GM18519 (cell line): Measurements from ENCODE around the gene DPF1.

Experiments used
- ATAC-seq: cut with Tn5 transposase; IDR thresholded peaks from one replicate; pipeline ENCODE4 v1.9.1; 2021; ENCODE audit warnings: mild to moderate bottlenecking, moderate library complexity; ENCODE audit not compliant: unreplicated experiment, low FRiP score

Gene DPF1

DNA sequence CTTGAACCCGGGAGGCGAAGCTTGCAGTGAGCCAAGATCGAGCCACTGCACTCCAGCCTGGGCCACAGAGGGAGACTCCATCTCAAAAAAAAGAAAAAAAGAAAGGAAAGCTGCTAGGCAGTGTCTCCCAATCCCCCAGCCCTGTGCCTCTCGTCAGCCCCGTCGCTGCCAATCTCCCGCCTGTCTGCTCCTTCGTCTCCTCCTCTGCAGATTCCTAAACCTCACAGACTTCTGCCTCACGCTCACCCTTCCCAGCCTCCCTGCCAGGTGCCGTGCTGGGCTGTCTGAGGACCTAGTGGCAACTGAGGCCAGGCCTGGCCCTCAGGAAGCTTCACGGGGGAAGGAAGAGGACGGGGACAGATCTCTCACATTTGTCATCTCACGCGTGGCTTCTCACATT, 21.5 kb downstream of the DPF1 start:
- no peak for ATAC-seq

DNA sequence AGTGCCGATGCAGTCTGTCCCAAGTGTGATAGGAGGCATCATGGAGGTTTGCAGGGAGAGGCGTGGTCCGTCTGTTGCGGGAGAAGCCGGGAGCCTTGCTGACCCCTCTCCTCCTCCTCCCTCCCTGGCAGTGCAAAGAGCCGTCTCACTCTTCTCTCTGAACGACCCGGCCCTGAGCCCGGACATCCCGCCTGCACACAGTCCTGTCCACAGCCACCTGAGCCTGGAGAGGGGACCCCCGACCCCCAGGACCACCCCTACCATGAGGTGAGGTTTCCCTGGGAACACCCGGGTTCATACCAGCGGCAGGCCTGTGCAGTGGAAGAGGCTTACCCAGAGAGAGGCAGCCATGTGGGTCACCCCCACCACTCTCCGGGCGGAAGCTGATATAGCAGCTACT, 22.3 kb downstream of the DPF1 start:
- no peak for ATAC-seq

DNA sequence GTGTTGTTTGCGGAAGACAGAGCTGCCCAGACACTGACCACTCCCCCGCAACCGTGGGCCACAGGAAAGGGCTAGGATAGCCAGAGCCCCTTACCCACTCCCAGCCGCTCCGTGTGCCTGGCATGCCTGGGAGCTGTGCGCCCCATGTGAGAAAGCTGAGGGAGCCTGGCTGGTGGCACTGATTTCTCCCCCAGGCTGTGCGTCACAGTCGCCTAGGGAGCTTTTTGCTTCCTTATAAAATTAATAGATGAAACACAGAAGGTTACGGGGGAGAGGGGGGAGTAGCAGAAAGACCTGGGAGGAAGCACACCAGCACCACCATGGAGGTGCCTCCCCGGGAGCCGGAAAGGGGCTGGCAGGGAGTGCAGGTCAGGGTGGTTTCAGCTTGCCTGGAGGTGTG, 24.7 kb downstream of the DPF1 start:
- ATAC-seq: no peak

DNA sequence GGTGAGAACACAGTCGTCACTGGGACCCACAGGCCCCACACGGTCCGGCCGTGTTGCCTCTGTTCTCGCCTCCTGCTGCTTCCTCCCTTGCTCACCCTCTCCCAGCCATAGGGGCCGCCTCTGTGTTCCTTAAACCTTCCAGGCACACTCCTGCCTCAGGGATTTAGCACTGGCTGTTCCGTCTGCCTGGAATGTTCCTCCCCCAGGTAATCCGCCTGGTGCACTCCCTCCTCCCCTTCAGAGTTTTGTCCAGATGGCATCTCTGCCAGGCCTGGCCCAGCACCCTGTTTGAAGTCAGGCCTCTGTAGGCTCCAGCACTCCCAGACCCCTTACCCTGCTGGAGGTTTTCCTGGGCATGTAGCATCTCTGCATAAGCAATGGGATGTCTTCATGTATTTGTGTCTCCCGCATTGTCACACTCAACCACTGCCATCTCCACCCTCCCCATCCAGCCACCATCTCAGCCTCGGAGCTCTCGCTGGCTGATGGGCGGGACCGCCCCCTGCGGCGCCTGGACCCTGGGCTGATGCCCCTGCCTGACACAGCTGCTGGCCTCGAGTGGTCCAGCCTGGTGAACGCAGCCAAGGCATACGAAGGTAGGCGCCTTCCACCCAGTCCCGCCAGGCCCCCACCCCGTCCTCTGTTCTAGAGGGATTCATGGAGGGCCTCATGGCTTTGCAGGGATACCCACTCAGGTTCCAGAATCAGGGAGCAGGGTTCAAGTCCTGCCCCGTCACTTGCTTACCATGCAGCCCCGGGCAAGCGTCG, 25.9 kb downstream of the DPF1 start:
- no peak for ATAC-seq

DNA sequence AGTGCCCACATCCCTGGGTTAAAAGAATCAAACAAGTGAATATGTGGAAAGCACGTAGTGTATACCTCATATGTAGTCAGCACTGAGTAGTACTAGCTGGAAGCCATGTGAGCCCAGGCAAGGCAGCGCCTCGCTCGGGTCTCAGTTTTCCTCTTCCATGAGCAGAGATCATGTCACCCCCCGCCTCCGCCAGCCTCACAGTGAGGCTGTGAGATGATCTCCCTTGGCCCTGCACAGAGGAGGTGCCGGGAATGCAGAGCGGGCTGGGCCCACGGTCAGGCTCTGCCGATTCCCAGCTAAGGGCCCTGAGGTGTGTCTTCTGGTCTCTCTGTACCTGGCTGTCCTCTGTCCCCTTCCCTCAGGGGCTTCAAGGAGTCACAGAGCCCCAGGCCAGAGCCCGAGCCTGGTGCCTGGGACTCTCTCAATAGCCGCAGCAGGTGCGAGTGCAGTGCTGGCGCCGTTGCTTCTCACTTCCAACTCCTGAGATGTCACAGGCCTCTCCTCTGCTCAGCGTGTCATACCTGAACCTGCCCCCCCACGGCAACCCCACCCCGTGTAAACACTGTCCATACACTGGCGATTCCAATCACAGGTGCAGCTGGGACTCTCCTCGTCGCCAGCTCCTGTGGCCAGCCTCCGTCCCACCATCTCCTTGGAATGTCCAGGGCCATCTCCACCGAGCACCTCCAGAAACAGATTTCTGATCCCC, 26.9 kb downstream of the DPF1 start:
- no peak for ATAC-seq

DNA sequence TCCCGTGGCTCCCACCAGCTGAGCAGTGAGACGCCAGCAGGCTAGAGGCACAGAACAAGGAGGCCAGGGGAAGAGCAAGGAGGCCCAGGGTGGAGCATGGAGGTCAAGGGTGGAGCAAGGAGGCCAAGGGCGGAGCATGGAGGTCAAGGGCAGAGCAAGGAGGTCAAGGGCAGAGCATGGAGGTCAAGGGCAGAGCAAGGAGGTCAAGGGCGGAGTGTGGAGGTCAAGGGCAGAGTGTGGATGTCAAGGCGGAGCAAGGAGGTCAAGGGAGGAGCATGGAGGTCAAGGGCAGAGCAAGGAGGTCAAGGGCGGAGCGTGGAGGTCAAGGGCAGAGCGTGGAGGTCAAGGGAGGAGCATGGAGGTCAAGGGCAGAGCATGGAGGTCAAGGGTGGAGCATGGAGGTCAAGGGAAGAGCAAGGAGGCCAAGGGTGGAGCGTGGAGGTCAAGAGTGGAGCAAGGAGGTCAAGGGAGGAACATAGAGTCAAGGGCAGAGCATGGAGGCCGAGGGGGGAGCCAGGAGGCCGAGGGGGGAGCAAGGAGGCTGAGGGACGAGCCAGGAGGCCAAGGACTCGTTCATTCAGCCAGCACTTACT, 27.7 kb downstream of the DPF1 start:
- ATAC-seq: no peak

DNA sequence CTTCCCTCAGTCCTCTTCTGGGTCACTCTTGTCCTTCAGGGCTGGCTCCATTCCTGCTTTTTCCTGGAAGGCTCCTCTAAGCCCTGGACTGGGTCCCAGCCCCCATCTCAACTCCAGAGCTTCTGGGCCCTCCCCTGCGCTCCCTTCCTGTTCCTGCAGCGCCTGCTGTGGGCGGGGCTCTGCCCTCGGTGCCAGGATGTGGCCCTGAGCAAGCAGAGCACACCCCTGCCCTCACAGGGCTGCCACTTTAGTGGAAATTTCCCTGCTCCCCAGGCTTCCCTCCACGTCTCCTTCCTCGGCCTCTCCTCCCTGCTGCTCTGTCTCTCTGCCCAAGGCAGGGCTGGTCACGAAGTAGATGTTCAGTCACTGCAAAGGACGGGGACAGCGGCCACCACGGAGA, 28.8 kb downstream of the DPF1 start:
- ATAC-seq: no peak

DNA sequence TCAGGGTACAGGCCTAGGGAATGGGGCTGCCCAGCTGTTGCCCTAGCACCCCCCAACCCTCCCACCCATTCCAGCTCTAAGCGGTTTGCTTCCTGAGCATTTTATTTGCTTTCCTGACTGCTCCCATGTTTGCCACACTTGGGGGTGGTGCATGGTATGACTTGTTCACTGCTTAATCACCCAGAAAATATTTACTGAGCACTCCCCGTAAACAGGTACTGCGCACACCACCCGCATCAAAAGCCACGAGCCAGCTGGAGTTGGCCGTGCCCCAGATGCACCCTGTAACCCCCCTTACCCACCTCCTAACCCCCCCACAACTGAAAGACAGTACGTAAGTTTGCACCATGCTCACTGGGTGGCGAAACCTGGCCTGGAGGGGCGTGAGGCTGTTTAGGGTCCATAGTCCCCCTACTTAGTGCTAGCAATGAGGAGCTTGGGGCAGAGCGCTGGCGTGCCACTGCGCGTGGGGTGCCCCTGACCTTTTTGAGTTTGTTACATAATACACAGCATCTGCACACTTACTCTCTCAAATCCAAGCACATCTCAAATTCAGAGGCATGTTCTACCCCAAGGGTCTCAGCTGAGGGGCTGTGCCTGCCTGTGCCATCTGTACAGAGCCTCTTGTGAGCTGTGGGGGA, 29.8 kb downstream of the DPF1 start:
- no peak for ATAC-seq

DNA sequence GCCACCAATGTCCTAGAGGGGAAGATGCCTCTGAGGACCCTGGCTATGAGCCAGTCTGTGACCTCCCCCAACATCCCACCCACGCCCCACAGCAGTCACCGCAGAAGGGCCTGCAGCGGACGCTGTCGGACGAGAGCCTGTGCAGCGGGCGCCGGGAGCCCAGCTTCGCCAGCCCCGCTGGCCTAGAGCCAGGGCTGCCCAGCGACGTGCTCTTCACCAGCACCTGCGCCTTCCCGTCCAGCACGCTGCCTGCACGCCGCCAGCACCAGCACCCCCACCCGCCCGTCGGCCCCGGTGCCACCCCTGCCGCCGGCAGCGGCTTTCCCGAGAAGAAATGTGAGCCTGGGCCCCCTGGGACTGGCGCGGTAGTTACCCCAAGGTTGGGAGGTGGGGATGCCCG, 30.6 kb downstream of the DPF1 start:
- no peak for ATAC-seq

DNA sequence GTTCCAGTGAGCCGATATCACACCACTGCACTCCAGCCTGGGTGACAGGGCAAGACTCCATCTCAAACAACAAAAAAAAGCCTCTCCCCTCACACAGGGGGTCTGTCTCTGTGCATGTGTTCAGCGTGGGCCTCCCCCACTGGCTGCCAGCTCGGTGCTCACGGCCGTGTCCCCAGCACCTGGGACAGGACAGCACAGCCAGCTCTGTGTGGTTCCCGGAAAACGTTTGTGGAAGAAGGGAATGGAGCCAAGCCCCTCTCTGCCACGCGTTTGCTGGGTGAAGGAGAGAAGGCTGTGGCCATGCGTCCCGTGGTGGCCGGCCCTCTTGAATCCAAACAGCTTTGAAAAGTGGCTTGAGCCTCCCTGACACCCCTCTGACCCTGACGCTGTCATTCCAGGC, 32.3 kb downstream of the DPF1 start:
- no peak for ATAC-seq

DNA sequence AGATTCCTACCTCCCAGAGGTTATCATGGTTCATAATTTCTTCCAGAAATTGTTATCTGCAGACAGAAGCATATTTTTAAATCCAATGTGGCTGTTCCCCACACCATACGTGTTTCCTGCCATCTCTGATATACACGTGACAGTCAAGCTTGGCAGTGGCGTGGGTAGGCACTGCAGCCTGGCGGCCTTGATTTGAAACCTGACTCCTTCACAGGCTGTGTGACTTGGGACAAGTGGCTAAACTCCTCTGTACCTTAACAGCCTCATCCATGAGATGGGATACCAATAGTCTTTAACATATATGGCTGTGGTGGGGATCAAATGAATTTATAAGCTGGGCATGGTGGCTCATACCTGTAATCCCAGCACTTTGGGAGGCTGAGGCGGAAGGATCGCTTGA, 33.2 kb downstream of the DPF1 start:
- ATAC-seq: no peak

DNA sequence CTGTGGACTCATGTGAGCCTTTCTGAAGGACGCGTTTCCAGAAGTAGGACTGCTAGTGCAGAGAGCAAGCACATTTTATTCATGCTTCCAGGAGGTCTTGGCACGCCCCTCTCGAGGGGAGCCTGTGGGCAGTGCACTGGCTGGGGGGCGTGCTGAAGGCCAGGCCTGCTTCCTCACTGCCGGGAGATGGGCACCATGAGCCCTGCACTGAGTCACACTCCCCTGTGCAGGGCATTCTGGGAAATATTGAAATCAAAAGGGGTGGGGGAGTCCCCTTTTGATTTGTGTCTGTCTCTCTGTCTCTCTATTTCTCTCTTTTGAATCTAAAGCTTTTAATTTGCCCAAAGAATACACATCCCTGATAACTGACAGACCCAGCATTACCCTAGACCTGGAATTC, 34.0 kb downstream of the DPF1 start:
- no peak for ATAC-seq

DNA sequence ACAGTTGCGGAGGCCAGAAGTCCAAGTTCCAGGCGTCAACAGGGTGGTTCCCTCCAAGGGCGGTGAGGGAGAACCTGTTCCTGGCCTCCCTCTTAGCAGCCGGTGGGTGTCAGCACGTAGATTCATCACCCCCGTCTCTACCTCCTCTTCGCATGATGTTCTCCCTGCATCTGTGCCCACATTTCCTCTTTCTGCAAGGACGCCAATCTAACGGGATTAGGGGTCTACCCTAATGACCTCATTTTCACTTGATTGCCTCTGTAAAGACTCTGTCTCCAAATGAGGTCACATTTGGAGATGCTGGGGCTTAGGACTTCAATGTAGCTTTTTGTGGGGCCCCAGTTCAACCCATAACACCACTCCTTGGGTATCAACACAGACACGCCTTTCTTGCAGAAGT, 38.5 kb downstream of the DPF1 start:
- ATAC-seq: no peak

DNA sequence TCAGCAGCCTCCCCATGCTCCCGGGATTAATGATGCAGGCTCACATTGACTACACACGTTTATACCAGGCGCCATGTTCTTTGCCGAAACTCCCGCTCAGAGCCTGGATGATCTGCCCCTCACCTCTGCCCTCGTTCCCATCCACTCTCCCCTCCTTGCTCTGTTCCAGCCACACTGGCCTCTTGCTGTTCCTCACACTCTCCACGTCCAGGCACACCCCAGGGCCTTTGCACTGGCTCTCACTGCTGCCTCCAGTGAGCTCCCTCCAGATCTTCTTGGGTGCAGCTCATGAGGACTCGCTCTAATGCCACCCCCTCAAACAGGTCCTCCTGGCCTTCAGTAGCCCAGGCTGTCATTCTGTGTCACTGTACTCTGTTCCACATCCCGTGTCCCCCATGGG, 39.2 kb downstream of the DPF1 start:
- no peak for ATAC-seq

DNA sequence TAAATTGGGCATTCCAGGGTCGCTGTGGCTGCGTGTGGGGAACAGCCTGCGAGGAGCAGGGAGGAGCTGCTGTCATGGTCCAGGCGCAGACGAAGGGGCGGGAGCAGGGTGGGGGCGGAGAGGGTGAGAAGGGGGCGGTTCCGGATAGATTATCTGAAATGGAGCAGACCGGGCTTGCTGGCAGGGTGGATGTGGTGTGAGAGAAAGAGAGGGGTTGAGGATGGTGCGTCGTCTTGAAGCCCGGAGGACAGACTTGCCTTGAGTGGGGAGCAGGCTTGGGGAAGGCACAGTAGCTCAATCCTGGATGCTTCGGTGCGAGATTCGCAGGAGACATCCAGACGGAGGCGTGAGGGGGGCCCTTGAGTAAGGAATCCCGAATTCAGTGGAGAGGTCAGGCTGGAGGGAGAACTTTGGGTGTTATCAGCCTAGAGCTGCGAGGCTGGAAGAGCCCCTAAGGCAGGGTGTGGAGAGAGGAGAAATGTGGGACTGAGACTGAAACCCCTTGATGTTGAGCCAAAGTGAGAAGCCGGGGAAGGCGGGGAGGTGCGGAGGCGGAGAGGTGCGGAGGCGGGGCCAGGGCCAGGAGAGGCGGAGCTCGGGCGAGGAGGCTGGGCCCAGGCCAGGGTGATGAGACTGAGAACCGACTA, 40.6 kb downstream of the DPF1 start:
- no peak for ATAC-seq

DNA sequence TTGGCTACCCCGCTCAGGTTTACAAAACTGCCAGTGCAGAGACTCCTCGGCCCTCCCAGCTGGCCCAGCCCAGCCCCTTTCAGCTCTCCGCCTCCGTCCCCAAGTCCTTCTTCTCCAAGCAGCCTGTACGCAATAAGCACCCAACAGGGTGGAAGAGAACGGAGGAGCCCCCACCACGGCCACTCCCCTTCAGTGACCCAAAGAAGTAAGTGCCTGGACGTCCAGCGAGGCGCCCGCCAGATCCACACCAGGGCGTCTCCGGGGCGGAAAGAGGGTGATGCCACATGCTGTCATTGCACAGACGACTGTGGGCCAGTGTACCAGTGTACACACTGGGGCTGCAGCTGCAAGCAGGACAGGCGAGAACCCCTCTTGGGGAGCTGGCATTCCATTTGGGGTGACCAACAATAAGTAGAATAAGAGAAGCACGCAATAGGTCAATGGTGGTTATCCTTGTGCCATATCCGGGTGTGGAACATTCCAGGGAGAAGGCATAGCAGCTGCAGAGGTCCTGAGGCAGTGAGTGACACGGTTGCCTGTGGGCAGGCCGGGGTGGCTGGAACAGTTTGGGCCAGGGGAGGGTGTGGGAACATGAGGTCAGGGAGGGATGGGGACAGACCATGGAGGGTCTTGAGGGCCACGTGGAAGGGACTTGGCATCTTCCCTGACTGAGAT, 41.3 kb downstream of the DPF1 start:
- no peak for ATAC-seq

DNA sequence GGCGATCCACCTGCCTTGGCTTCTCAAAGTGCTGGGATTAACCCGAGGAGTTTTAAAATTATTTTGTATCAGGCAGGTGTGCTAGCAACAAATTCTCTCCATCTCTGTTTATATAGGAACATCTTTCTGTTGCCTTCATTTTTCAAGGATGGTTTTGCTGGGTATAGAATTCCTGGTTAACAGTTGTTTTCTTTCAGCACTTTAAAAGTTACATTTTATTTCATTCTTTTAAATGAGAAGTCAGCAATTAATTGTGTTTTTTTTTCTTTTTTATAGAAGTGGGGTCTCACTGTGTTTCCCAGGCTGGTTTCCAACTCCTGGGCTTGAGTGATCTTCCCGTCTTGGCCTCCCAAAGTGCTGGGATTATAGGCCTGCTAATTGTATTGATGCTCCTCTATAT, 44.0 kb downstream of the DPF1 start:
- ATAC-seq: no peak

DNA sequence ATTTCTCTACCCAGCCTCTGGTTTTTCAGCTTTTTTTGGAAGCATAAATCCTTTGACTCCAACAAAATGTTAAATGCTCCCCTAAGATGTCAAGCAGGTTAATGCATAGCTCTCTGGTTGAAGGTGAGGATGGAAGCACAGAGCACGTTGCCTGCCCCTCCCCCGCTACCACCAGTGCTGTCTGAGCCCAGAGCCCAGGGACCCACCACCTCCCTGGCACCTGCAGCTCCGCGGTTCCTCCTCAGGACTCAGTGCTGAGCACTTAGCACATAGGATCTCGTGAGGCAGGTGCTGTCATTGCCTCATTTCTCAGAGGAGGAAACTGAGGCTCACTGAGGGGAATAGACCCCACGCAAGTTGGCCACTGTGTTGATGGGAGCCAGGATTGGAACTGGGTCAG, 48.6 kb downstream of the DPF1 start:
- no peak for ATAC-seq

DNA sequence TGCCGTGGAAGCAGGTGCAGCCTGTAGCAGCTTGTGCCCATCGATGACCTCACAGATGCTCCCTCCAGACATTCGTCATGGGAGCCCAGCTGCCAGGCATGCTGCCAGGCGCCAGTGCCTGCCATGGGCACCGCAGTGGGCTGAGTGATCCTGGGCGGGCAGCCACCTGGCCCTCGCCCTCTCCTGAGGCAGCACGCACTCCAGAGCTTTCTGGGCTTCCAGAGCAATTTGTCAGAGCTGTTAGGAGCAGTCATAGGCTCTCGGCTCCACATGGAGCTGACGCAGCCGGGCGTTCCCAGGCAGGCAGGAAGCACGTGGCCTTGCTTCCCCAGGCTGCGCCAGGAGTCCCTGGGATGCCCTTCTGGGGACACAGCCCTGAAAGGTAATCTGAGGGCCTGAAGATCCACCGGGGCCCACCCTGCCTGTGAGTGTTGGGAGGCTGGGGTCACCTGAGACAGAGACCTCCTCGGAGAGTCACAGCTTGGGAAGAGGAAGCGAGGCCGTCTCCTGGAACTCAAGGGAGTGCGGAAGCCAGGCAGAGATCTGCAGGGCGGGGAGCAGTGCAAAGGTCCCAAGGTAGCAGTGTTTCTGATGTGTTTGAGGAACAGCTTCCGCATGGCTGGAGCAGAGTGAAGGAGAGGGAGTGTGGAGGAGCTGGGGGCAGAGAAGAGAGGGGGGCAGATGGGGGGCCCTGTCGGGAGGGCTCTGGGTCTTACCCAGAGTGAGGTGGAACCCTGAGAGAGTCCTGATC, 50.6 kb downstream of the DPF1 start:
- ATAC-seq: no peak

DNA sequence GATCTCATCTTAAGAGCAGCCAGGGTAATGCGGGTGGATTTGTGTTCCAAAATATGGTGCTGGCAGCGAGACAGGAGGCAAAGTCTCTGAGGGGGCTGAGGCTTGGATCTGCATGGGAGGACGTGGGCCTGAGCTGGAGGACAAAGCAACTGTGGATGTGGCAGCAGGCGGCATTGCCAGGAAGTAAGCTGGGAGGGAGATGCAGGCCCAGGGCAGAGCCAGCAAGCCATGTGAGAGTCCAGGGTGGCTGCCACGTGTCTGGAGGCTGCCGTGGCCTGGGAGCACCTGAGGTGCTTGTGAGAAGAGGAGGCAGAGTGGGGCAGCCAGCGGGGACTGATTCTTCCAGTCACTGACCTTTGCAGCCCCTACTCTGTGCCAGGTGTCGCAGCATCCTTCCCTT, 52.0 kb downstream of the DPF1 start:
- no peak for ATAC-seq
